Measurements from ENCODE around the gene PTDSS2. TPM values are rescaled to one million over a fixed set of nuclear protein-coding genes. Genes with fewer than 3 reads are reported as not detected.

The PTDSS2 gene
- total RNA-seq, 2 donors from 2014 or later: 16.3 to 16.7 TPM

- DNase-seq (ENCODE audit: low spot score): no peak
- intact Hi-C loops (cut with DNase I): no loop called here
Observed at GRCh38 chr11:477052-477715, 27.1 kb downstream of the PTDSS2 start.

GRCh38 chr11:479311-479710 is 29.2 kb downstream of the PTDSS2 start:
- no peak for DNase-seq (ENCODE audit: low spot score)
- intact Hi-C loops (cut with DNase I): no loop called here

- intact Hi-C loops (cut with DNase I): no loop called here
- no peak for DNase-seq (ENCODE audit: low spot score)
Observed at GRCh38 chr11:484616-485015, 34.5 kb downstream of the PTDSS2 start.

- no peak for DNase-seq (ENCODE audit: low spot score)
- intact Hi-C loops (cut with DNase I): no loop called here
Observed at GRCh38 chr11:486189-486588, 36.1 kb downstream of the PTDSS2 start.

GRCh38 chr11:487571-488021 is 37.5 kb downstream of the PTDSS2 start:
- no peak for DNase-seq (ENCODE audit: low spot score)
- intact Hi-C loops (cut with DNase I): no loop called here

GRCh38 chr11:488062-488461 is 38.0 kb downstream of the PTDSS2 start:
- intact Hi-C loops (cut with DNase I): no loop called here
- no peak for DNase-seq (ENCODE audit: low spot score)

- DNase-seq (ENCODE audit: low spot score): no peak
- intact Hi-C loops (cut with DNase I): no loop called here
Observed at GRCh38 chr11:488579-488978, 38.5 kb downstream of the PTDSS2 start.

GRCh38 chr11:488992-489391 is 38.9 kb downstream of the PTDSS2 start:
- DNase-seq (ENCODE audit: low spot score): no peak
- intact Hi-C loops (cut with DNase I): no loop called here

- intact Hi-C loops (cut with DNase I): no loop called here
- DNase-seq (ENCODE audit: low spot score): no peak
Observed at GRCh38 chr11:489610-490185, 39.6 kb downstream of the PTDSS2 start.

GRCh38 chr11:490186-490929 is 40.3 kb downstream of the PTDSS2 start:
- intact Hi-C loops (cut with DNase I): no loop called here
- no peak for DNase-seq (ENCODE audit: low spot score)

GRCh38 chr11:490930-491260 is 40.8 kb downstream of the PTDSS2 start:
- DNase-seq (ENCODE audit: low spot score): no peak
- intact Hi-C loops (cut with DNase I): no loop called here

GRCh38 chr11:491358-491757 is 41.3 kb downstream of the PTDSS2 start:
- DNase-seq (ENCODE audit: low spot score): no peak
- intact Hi-C loops (cut with DNase I): no loop called here

GRCh38 chr11:492427-493226 is 42.5 kb downstream of the PTDSS2 start:
- intact Hi-C loops (cut with DNase I): no loop called here
- DNase-seq (ENCODE audit: low spot score): no peak

- DNase-seq (ENCODE audit: low spot score): no peak
- intact Hi-C loops (cut with DNase I): no loop called here
Observed at GRCh38 chr11:494761-495536, 44.9 kb downstream of the PTDSS2 start.

- intact Hi-C loops (cut with DNase I): no loop called here
- no peak for DNase-seq (ENCODE audit: low spot score)
Observed at GRCh38 chr11:495537-495931, 45.5 kb downstream of the PTDSS2 start.

- DNase-seq (ENCODE audit: low spot score): no peak
- intact Hi-C loops (cut with DNase I): no loop called here
Observed at GRCh38 chr11:496834-497564, 46.9 kb downstream of the PTDSS2 start.

- peak; percentile 76 for DNase-seq (ENCODE audit: low spot score)
- intact Hi-C loops (cut with DNase I): no loop called here
Observed at GRCh38 chr11:497565-498296, 47.7 kb downstream of the PTDSS2 start.

Data from posterior vena cava (tissue), 2 donors.